DMS53 (cell line): Measurements from ENCODE around the gene LAMA5.

Source experiments
- DNase-seq: peaks from one replicate; lab custom pipeline; 2025; lab: John Stamatoyannopoulos, UW

LAMA5 gene, protein sequence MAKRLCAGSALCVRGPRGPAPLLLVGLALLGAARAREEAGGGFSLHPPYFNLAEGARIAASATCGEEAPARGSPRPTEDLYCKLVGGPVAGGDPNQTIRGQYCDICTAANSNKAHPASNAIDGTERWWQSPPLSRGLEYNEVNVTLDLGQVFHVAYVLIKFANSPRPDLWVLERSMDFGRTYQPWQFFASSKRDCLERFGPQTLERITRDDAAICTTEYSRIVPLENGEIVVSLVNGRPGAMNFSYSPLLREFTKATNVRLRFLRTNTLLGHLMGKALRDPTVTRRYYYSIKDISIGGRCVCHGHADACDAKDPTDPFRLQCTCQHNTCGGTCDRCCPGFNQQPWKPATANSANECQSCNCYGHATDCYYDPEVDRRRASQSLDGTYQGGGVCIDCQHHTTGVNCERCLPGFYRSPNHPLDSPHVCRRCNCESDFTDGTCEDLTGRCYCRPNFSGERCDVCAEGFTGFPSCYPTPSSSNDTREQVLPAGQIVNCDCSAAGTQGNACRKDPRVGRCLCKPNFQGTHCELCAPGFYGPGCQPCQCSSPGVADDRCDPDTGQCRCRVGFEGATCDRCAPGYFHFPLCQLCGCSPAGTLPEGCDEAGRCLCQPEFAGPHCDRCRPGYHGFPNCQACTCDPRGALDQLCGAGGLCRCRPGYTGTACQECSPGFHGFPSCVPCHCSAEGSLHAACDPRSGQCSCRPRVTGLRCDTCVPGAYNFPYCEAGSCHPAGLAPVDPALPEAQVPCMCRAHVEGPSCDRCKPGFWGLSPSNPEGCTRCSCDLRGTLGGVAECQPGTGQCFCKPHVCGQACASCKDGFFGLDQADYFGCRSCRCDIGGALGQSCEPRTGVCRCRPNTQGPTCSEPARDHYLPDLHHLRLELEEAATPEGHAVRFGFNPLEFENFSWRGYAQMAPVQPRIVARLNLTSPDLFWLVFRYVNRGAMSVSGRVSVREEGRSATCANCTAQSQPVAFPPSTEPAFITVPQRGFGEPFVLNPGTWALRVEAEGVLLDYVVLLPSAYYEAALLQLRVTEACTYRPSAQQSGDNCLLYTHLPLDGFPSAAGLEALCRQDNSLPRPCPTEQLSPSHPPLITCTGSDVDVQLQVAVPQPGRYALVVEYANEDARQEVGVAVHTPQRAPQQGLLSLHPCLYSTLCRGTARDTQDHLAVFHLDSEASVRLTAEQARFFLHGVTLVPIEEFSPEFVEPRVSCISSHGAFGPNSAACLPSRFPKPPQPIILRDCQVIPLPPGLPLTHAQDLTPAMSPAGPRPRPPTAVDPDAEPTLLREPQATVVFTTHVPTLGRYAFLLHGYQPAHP (N-terminal part only)

DNA sequence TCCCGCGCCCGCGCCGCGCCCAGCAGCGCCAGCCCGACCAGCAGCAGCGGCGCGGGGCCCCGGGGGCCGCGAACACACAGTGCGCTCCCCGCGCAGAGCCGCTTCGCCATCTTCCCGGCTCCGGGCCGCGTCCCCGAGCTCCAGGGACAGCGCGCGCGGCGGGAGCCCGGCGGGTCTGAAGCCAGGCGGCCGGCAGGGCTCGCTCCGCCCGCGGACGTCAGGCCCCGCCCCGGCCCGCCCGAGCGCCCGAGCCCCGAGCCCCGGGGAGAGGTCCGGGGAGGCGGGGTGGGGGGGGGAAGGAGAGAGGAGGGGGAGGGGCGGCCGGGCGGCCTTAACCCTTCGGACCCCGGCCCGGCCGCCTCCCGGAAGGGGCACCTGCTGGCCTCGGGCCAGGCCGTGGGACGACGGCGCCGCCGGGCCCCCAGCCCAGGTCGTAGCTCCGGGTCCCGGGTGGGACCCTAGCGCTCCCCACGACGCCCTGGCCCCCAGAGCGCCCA, at the start of gene LAMA5:
LAMA5 (minus strand) TSS at position 177 of the 497 bp plus-strand sequence; CDS start at position 110, 67 bp downstream.
- peak; percentile 86 for DNase-seq

DNA sequence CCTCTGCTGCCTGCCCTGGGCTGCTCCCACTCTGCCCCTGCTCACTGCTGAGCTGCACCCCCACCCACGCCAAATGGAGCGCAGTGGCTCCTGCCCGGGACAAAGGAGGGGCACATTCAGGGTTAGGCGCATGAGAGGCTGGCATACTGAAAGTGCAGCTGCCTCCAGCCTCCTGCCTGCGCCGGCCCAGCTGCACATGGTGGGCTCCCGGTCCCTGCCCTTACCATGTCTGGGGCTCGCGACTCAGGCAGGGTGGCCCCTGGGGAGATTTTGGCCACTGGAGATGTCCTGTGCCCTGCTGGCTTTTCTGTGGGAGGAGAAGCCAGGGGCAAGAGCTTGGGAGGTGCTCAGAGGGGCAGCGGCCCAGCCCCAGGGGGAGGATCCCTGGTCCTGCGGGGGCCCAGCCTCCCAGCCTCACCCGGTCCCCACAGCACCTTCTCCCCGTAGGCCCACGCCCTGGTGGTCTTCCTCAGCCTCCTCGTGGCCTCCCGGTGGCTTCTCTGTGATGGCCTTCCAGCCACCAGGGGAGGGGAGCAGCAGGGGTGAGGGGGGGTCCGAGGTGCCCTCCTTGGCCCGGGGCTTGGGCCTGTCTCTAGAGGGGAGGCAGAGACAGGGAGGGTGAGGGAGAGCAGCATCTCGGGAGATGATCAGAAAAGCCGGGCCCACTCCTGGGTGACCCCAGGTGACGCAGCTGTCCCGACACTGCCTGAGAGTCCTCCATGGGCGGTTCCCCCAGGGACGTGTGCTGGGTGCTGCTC, 48.4 kb upstream of the LAMA5 start:
- DNase-seq: no peak

DNA sequence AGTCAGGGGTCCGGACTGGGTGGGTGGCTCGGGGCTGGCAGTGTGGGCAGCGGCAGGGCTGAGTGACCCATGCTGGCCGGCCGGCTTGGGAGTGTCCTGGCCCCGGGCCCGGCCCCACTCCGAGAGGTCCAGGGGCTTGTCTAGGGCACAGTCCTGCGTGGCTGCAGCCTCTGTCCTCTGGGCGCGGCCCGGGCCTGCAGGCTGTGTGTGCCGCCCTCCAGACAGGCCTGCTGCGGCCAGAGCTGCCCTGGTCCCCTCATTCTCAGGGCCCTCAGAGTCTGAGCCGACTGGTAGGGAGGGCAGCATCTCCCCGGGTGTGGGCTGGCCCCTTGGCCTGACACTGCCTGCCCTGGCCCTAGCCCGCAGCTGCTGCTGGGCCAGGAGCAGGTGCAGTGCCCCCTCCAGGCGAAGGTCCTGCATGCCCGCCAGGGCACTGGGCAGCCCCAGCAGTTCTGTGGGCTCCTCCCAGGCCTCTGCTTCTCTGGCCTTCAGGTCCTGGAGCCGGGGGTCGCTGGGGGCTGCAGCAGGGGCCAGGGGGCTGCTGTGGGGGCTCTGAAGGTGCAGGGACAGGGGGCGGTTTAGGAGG, 46.9 kb upstream of the LAMA5 start:
- DNase-seq: peak; percentile 55

DNA sequence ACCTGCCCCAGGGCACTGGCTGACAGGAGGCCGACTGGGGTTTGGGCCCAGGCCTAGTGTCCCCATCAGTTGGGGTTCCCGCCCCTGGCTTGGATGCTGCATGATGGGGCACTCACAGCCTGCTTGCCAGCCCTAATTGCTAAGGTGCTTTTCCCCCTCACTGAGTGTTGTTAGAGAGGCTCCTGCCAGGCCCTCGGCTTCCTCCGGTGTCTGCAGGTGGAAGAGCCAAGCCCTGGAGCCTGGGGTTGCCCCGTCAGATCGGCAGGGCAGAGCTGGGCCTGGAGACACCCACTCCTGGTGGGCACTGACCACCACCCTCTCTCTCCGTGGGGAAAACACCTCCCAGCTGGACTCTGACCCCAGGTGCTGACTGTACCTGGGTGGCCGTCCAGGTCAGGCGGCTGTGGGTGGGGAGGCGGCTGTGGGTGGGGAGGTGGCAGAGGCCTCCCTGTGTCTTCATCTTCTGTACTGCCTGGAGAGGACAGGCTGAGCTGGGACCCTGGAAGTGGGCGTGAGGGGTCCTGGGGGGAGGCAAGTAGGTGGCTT, 46.0 kb upstream of the LAMA5 start:
- DNase-seq: no peak

DNA sequence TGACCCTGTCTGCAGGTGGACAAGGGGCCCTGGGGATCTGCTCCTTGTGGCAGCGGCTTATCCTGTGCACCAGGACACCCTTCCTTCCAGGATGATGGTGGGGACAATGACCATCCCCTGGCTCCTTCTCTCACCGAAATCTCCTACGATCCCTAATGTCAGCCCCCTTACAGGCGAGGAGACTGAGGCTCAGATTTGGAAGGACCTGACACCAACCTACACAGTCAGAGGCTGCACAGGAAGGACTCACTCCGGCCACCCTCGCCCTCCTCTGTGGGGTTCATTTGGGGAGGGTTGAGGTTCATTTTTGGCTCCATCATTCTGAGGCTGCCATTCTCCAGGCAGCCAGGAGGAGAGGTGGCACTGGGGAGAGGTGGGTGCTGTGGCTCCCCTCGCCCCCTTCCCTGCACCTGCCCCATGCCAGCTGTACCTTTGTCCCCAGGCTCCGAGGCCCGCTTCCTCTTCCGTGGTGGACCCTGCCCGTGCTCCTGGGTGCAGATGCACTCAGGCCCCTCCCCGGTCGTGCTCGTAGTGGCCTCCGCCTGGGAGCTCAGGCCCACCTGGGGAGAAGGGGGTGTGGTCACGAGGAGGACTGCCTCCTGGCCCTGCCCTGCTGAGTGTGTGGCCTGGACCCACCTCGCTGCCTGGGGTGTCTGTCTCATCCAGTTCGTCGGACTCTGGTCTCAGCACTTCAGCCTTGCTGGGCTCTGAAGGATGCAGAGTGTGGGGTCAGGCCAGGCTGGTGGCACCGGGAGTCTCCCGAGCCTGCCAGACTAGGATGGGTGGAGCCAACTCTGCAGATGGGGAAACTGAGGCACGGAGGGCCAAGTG, 45.3 kb upstream of the LAMA5 start:
- DNase-seq: no peak

DNA sequence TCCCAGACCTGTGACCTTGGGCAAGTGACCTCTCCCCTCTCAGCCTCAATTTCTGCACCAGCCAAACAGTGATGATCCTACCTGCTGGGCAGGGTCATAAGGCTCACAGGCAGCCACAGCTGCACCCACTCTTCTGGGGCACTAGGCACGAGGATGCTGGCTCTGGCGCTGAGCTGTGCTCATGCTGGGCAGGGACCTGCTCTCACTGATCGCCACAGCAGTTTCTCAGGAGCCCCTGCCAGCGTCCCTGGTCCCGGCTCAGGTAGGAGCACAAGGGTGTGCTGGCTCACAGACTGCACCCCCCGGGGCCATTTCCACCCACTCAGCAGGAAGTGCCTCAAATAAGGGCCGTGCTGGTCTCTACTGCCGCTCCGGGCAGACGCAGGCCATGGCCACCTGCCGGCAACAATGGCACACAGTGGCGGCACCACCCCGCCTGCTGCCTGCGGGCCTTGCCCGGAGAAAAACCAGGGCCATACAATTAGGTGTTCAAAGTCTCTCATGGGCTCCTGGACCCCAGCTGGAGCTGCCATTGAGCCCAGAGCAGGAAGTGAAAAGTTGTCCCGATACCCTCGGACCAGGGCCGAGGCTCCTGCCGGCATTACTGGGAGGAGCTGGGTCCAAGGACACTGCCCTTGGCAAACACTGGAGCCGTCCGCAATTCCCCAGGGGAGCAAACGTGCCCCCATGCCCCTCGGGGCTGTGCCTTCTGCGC, 44.5 kb upstream of the LAMA5 start:
- DNase-seq: no peak

DNA sequence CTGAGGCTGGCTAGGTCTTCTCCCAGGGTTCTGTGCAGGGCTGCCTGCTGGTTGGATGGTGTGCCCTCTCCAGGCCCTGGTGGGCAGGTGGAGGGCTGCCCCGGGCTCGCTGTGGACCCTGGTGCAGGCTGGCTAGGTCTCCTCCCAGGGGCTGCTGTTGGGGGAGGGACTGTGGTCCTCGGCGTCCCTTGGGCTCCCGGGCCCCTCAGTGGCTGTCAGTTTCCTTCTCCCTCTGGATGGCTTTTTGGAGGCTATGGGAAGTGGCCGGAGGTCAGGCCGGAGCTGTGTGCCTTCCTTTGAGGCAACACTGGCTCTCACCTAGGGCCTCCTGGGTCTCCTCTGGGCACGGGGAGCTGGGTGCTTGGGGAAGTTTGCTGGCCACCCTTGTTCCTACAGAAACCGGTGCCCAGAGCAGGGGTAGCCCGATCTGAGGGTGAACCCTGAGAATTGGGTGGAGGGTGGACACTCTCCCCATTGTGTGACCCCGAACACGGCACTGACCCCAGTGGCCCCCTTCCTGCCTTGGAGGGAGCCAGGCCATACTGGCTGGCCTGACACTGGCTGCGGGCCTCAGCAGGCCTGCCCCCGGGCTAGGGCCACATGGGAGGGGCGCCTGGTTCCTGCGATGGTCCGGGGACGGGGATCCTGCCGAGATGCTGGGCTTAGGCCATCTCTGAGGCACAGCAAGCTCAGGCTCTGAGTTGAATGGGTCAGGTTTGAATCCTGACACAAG, 43.8 kb upstream of the LAMA5 start:
- DNase-seq: no peak

DNA sequence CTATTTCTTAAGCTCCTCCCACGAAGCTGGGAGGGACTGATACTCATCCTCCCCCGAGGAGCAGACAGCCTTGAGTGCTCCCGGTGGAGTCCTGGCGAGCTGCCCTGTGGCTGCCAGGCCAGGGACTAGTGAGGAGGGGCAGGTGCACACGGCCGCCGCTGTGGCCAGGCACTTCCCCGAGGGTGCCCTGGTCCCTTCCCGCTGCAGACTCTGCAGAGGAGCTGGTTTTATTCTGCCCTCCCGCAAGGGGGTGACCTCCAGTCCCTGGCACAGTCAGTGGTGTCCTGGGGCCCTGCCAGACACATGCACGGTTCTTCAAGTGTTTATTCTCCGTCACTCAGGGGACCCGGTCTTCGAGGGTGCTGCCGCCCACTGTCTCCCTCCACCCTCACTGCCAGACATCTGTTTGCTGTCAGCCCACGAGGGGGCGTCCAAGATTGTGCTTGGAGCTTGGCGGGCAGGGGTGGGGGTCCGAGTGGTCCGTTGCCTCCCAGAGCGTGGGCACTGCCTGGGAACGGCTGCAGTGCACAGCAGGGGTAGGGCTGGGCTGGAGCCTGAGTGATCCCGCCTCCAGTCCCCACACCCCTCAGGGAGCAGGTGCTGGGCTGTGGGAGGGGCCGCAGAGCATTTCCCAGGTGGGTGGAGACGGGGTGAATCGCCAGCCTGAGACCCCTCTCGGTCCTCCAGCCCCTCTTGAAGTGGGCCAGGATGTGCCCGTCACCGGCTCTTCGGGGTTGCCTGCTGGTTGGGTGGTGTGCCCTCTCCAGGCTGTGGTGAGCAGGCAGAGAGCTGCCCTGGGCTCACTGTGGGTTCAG, 43.0 kb upstream of the LAMA5 start:
- peak; percentile 88 for DNase-seq

DNA sequence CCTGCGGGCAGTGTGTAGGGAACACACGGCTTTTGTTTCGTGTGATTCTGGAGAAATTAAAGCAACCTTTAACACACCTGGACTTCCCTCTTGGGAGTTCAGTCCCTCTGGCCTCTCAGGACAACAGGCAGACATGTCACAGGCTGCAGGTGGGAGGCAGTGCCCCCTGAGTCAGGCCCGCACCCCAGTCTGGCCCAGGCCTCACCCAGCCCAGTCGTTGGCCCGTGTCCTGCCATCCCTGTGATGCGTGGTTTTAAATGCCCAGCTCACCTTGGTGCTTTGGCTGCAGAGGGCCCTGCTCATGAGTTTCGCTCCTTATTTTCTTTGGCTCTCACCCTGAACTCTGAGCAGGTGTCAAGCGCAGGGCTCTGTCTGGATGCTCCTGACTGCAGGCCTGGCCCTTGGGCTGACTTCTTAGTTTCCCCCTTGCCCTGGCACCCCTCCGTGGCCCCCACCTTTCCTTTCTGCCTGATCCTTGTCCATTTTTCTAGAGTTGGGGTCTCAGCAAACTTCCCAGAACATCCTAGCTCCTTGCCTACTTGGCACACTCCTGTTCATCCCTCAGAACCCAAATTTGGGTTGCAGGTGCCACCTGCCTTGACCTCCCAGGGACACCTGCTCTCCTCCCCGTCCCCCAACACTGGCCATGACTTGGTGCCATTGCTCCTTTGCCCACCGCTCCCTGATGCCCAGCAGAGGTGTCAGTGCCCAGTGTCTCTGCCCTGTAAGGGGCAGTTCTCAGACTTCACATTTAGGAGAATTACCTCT, 42.2 kb upstream of the LAMA5 start:
- no peak for DNase-seq

DNA sequence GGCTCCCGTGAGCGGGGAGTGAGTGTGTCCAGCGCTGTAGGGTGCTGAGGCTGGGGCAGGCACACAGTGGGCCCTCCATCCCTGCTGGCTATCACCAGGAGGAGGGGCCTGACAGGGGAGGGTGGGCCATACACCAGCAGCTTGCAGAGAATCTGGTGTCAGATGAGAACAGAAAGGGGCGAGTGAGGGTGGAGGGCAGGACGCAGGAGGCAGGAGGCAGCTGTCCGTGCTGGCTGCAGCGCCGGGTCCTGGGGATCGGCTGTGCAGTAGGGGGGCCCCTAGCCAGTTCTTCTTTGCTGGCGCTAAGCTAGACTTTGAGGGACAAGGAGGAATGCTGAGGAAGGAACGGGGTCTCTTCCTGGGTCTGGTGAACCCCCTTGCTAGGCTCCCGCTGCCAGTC, 41.5 kb upstream of the LAMA5 start:
- DNase-seq: no peak

DNA sequence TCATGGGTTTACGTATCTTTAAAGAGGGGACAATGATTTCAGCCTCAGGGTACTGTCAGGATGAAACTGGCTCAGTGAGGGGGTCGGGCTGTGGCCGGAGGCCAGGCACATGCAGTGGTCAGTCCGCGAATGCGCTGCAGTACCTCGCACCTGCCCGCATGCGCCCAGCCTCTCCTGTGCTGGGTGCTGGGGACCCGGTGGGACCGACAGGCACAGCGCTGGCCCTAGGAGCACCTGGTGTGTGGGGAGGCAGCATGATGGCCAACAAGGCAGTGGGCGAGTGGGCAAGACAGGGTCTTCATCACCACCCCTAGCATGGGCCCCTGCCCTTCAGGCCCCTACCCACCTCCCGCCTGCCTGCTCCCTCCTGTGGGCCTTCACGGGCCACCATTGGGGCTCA, 40.9 kb upstream of the LAMA5 start:
- DNase-seq: no peak

DNA sequence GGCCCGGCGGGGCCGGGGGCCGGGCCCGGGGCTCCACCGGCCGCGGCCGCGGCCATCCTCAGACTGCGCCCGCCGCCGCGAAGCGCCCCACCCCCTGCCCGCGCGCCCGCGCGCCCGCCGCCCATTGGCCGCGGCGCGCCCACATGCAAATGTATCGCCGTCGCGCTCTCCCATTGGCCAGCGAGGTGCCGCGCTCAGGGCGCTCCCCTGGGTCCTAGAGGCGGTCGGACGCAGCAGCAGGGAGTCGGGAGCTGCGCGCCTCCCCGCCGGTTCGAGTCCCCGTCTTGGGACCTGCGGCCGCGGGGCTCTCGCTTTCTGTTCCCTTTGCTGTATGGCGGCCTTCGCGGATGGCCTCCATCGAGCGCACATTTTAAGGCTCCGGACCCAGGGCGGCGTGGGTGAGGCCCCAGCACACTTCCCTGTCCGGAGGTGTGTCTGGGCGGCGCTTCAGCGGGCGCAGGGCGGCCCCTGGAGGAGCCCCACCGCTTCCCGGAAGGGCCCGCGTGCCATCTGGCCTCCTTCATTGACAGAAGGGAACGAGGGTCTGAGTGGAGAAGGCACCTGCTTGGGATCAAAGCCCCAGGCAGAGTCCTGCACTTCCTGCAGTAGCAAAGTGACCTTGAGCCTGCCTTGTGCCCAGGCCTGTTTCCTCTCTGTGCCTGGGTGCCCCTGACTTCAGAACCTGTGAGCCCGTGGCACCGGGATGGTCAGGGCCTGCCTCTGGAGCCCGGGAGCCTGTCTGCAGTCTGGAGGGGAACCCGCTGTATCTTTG, 40.3 kb upstream of the LAMA5 start, which contains the start of gene CABLES2:
CABLES2 (minus strand) TSS at position 65 of the 772 bp plus-strand sequence; CDS start at position 56, 9 bp downstream.
- peak; percentile 98 for DNase-seq

DNA sequence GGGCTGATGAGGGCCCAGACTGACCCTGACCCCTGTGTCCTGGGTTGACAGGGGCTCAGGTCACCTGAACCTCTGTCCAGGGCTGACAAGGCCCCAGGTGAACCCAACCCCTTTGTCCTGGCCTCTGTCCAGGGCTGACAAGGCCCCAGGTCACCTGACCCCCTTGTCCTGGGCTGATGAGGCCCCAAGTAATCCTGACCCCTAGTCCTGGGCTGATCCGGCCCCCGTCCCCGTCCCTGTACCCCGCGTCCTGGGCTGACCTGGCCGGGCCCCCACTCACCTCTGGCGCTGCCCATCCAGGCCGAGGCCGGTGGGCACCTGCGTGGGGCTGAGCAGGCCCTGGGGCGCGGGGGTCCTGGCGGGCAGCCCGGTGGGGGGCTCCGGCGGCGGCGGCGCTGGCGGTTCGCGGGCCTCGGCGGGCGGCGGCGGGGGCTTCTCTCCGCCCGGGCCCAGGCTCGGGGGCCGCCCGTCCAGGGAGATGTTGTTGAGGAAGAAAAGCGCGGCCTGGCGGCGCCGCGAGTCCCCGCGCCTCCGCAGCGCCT, 39.6 kb upstream of the LAMA5 start:
- peak; percentile 40 for DNase-seq

DNA sequence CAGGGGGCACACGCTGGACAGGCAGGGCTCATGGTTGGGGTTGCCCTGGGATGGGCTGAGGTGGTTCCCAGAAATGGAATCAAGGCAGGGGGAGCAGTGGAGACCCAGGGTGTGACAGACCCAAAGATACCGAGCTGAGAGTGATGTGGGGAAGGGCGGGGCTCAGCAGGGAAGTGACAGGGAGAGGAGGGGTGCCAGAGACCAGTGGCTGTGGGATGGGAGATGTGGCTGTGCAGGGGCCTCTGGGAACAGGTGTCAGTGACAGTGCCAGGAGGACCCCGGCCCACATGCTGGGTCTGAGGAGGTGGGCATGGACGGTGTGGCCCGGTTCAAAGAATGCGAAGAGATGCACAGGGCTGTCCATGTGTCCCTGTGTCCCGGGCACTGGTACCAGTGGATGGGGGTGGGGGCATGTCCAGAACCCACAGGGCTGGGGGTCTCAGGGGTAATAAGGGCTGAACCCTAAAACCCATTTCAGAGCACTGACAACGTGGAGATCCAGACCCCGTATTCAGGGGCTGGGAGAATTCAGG, 38.9 kb upstream of the LAMA5 start:
- DNase-seq: no peak
